ENCODE measurements around the gene PLXNA4.

PLXNA4 gene

DNA sequence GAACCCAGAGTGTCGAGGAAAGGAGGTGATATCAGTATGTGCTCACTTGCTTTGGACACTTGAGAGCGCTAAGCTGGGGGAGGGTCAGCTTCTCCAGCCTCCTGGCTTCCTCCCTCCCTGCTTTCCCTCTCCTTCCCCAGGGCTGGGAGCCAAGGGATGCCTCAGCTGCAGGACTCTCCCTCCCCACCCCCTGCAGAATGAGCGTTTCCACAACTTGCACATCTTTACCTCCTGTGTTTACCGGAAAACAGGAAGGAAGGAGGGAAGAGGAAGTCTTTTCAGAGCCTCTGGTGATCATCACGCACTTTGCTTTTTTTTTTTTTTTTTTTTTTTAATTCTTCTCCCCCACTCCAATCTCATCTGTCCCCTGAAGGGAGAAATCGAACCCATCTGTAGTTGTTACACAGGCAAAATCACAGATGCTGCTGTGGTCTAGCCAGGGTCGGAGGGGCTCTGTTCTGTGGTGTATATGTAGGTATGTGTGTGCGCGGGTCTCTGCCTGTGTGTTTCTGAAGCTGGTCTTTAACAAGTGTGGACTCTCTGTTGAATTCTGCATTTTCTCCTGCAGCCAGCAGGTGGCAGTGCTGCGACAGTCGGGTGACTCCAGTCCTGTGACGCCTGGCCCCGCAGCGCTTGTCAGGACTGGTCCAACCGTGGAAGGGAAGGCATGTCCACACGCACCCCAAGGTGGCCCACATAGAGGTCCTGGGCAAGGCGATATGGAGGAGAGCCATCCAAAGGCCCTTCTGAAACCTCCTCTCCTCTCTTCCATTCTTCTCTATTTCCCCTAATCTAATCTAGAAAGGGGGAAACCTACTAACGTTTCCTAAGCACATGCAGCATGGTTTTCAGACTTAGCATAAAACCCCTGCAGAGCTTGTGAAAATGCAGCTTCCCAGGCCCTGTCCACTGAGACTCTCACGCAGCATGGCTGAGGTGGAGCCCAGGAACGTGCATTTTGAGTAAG, 257.6 kb downstream of the PLXNA4 start:
- DNase-seq (ENCODE audit: low spot score), result peak; percentile 81

- DNase-seq (ENCODE audit: low spot score), result no peak
These were observed 258.4 kb downstream of the PLXNA4 start for GRCh38 chr7:132317701-132318351.

DNA sequence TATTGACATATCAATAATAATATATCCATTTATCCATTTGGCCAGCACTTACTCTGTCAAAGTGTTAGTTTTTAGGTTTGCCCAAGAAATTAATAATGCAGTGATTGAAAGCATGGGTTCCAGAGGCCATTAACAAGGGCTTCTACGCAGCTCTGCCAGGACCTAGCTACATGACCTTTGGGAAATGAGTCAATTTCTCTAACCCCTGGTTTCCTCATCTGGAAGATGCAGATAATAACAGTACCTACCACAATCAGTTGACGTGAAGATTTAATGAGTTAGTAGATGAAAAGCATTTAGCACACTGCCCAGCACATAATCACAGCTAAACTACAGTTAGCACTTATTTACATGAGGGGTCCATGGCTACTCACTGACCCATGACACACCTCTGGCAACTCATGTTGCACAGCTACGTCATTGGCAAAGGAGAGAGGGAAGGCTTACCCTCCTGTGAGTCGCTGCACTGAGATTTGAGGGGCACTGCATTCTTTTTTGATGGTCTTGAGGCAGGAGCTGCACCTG, 263.7 kb downstream of the PLXNA4 start:
- no peak for DNase-seq (ENCODE audit: low spot score)

- DNase-seq (ENCODE audit: low spot score), result no peak
These were observed 264.5 kb downstream of the PLXNA4 start for GRCh38 chr7:132311733-132312132.

GRCh38 chr7:132309102-132309805, 267.0 kb downstream of the PLXNA4 start:
- no peak for DNase-seq (ENCODE audit: low spot score)

DNA sequence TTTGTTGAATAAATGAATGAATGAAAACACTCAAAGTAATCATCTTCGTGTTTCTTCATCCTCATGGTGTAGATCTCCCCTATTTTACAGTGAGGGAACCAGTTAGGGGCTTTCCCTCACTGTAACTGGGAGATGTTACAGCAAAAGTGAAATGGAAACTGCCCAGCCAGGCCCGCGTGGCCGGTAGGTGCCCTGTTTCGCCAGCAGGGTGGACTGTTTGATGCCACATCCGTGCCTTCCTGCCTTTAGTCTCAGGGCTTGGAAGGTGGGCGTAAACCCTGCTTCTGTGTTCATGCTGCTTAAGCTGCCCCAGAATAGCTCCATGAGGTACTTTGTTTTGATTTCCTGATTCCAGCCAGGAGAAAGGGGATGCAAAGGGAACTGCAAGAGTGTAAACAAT, 268.8 kb downstream of the PLXNA4 start:
- DNase-seq (ENCODE audit: low spot score), result no peak

DNA sequence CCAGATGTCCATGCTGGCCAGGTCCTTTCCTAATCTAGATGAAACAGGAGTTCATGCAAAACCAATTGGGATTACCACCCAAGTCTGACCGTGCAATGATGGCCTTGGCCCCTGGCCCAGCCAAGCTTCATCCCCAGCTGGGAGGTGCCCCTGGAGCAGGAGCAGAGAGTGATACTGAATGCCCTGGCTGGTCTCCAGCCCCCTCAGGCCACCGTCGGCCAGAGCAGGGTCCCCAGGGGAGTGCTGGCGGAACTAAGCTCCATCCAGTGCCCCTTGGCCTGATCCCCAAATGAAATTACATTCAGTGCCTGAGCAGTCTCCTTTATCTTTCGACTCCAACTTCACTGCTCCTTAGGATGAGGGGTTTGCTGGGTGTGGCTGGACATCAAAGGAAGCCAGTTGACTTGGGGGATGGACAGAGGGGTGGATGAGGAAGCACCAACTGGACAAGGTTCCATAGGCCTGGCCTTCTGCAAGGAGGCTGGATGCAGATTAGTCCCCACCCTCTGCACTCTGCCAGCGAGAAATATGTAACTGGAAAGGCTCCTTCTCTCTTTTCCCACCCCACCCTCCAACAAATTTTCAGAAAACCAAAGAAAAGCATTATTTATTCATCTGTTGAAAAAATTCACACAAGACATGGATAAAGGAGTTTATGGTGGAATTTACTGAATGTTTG, 275.5 kb downstream of the PLXNA4 start:
- no peak for DNase-seq (ENCODE audit: low spot score)

DNA sequence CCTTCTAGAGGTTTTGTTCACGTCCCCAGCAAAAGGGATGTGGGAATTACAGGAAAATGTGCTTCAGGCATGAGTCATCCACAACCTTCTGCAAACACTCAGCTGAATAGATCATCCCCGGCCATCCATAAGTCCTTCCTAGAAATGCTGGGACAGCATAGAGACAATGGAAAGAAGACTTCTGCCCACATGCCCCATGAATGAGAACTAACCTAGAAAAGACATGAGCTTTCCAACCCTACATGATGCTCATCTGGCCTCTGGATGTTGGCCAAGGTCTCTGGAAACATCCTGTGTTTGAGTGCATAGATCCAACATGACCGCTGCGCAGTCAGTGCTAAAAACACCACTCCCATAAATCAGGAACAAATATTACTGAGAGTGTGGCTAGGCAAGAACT, 277.5 kb downstream of the PLXNA4 start:
- no peak for DNase-seq (ENCODE audit: low spot score)

DNA sequence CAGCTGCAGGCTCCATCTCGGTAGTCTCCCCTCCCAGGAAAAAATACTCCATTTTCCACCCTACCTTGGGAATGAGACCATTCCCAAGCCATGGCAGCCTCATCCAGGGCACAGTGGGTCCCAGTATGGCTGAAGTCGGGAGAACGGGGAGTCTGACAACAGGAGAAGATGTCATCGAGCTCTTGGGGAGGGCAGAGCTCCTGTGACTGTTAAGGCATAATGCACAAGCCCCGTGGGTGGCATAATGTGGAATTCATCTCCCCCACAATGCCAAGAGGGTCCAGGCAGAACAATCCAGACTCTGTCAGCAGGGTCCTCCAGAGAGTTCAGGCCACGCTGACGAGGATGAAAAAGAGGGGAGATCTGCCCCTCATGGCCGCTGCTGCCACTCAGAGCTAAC, 279.4 kb downstream of the PLXNA4 start:
- no peak for DNase-seq (ENCODE audit: low spot score)

- no peak for DNase-seq (ENCODE audit: low spot score)
These were observed 281.1 kb downstream of the PLXNA4 start for GRCh38 chr7:132295175-132295574.

DNA sequence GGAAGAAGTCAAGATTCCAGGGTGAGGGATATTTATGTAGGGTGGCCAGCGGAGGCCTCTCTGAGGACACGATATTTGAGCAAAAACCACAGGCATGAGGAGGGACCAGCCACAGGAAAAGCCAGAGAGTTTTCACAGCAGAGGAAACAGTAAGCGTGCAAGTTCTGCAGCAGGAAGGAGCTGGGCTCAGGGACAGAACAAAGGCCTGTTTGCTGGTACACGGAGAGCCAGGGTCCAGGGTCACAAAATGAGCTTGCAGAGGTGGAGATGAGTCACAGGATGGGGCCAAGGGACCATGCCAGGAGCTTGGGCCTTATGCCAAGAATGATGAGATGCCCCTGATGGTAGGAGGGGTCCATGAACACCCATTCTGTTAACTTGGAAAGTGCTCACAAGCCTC, 283.5 kb downstream of the PLXNA4 start:
- no peak for DNase-seq (ENCODE audit: low spot score)

DNA sequence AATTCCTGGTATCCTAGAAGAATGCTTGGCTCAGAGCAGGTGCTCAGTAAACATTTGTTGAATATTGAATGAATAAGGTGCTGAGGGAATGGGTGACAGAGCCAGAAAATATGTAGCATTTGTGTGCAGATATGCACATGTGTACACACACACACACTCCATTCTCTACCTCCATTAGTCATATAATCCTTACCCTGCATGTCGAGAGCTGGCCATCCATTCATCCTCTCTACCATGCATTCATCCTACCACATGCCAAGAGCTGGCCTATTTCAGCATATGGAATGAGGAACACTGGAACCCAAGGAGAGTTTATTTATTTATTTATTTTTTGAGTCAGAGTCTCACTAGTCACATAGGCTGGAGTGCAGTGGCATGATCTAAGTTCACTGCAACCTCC, 284.8 kb downstream of the PLXNA4 start:
- no peak for DNase-seq (ENCODE audit: low spot score)

GRCh38 chr7:132290021-132290420, 286.2 kb downstream of the PLXNA4 start:
- DNase-seq (ENCODE audit: low spot score), result no peak

- DNase-seq (ENCODE audit: low spot score), result no peak
These were observed 289.4 kb downstream of the PLXNA4 start for GRCh38 chr7:132286836-132287235.

- no peak for DNase-seq (ENCODE audit: low spot score)
These were observed 295.9 kb downstream of the PLXNA4 start for GRCh38 chr7:132280335-132280734.

DNA sequence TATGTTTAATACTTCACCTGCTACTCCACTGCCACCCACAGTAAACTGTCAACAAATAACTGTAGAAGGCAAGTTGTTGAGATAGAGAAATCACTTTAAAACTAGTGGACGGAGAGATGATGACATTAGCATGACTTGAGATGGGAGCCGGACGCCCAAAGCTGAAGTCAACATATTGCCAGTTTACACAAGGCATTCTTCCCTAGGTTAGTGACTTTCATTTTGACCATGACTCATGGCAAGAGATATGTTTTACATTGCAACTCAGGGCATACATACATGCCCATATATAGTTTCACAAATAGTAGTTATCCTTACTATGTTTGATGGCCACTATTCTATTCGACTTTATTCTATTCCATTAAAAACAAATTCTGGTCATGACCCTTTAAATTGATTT, 296.6 kb downstream of the PLXNA4 start:
- DNase-seq (ENCODE audit: low spot score), result no peak

GRCh38 chr7:132276976-132277725, 299.1 kb downstream of the PLXNA4 start:
- DNase-seq (ENCODE audit: low spot score), result no peak

DNA sequence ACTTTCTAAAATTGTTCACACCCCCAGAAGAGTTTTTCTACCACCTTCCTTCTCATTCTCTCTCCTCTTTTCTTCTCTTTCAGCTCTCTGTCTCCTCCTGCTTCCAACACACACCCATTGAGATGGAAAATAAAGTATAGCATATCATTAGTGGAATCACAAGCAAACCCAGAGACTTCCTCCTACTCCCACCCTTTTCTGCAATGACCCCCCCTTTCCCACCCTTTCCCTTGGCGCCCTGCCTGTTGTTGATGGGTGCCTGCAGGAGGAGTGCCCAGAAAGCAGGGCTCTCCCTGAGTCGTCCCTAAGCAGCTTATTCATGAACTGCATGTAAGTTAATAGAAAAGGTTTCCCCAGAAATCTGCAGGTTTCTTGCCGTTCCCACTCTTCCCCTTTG, 300.0 kb downstream of the PLXNA4 start:
- no peak for DNase-seq (ENCODE audit: low spot score)

GRCh38 chr7:132275416-132276233, 300.6 kb downstream of the PLXNA4 start:
- DNase-seq (ENCODE audit: low spot score), result no peak

GRCh38 chr7:132272763-132273371, 303.4 kb downstream of the PLXNA4 start:
- no peak for DNase-seq (ENCODE audit: low spot score)

Data from pons (tissue), 1 donor.